MM.1S (cell line): ENCODE results near the gene CFAP90.

ENCODE experiments used
- DNase-seq: peaks from one replicate; pipeline ENCODE4 v3.0.0-alpha.2; 2015
- H2AFZ ChIP-seq: fragments of 300-600 bp; sonication (generic); 2 replicates; pipeline ENCODE4 v1.6.0; 2016; ENCODE audit warnings: antibody characterized with exemption, low read length
- H3F3A ChIP-seq: fragments of 300-600 bp; sonication (generic); 2 replicates; pipeline ENCODE4 v1.6.1; 2016; ENCODE audit warnings: mild to moderate bottlenecking, antibody characterized with exemption, low read length, moderate library complexity, mixed read lengths; ENCODE audit not compliant: insufficient read depth
- H3K27ac ChIP-seq: fragments of 300-600 bp; sonication (generic); 2 replicates; pipeline ENCODE4 v1.5.1; 2016; ENCODE audit warnings: mild to moderate bottlenecking, low read length
- H3K27me3 ChIP-seq: fragments of 300-600 bp; sonication (generic); replicated peaks from 2 replicates; pipeline ENCODE4 v1.6.0; 2016; ENCODE audit warnings: low read length; ENCODE audit not compliant: insufficient read depth
- H3K36me3 ChIP-seq: fragments of 300-600 bp; sonication (generic); replicated peaks from 2 replicates; pipeline ENCODE4 v1.6.1; 2016; ENCODE audit warnings: mild to moderate bottlenecking, low read length, mixed read lengths; ENCODE audit not compliant: insufficient read depth
- H3K4me1 ChIP-seq: fragments of 300-600 bp; sonication (generic); 2 replicates; pipeline ENCODE4 v1.6.1; 2016; ENCODE audit warnings: low read length, mixed read lengths
- H3K4me2 ChIP-seq: fragments of 300-600 bp; sonication (generic); 2 replicates; pipeline ENCODE4 v1.6.0; 2016; ENCODE audit warnings: low read depth, low read length
- H3K4me3 ChIP-seq: fragments of 300-600 bp; sonication (generic); 2 replicates; pipeline ENCODE4 v1.5.1; 2016; ENCODE audit warnings: low read length, mixed read lengths
- H3K79me2 ChIP-seq: fragments of 300-600 bp; sonication (generic); 2 replicates; pipeline ENCODE4 v1.6.1; 2016; ENCODE audit warnings: mixed run types, low read length, mixed read lengths
- H3K9ac ChIP-seq: fragments of 300-600 bp; sonication (generic); 2 replicates; pipeline ENCODE4 v1.6.1; 2016; ENCODE audit warnings: low read length, mixed read lengths
- H3K9me2 ChIP-seq: fragments of 300-600 bp; sonication (generic); replicated peaks from 2 replicates; pipeline ENCODE4 v1.6.1; 2016; ENCODE audit warnings: mild to moderate bottlenecking, low read length, mixed read lengths; ENCODE audit not compliant: insufficient read depth
- H3K9me3 ChIP-seq: fragments of 300-600 bp; sonication (generic); replicated peaks from 2 replicates; pipeline ENCODE4 v1.6.1; 2016; ENCODE audit warnings: mild to moderate bottlenecking, low read length, mixed read lengths; ENCODE audit not compliant: insufficient read depth
- H4K20me1 ChIP-seq: fragments of 300-600 bp; sonication (generic); 2 replicates; pipeline ENCODE4 v1.6.1; 2016; ENCODE audit warnings: mild to moderate bottlenecking, low read length, moderate library complexity, mixed read lengths; ENCODE audit not compliant: insufficient read depth
- CTCF ChIP-seq: fragments of 300-600 bp; sonication (generic); IDR thresholded peaks from 2 replicates; pipeline ENCODE4 v1.5.1; 2016; ENCODE audit warnings: antibody characterized with exemption, low read length, mixed read lengths
- EZH2 ChIP-seq: fragments of 300-600 bp; sonication (generic); optimal IDR thresholded peaks from 2 replicates; pipeline ENCODE3; 2017; ENCODE audit warnings: low read depth, mild to moderate bottlenecking, antibody characterized with exemption, low read length, mixed read lengths
- EZH2phosphoT487 ChIP-seq: fragments of 300-600 bp; sonication (generic); IDR thresholded peaks from 2 replicates; pipeline ENCODE4 v1.6.1; 2018; ENCODE audit warnings: antibody characterized with exemption, low read length

Gene CFAP90

GRCh38 chr5:7823594-7823993, 27.3 kb downstream of the CFAP90 start:
- Histone ChIP-seq H3K79me2 (no peaks in the 10 kb centered on the region), H4K20me1 (no peaks in the 10 kb centered on the region), H3K9me3 (no peaks in the 10 kb centered on the region), H3K36me3 (no peaks in the 10 kb centered on the region), H3F3A (no peaks in the 10 kb centered on the region), H3K27ac (no peak overlapping the region), H3K9ac (no peak overlapping the region), H3K27me3 (no peaks in the 10 kb centered on the region), H2AFZ (no peak overlapping the region), H3K4me3 (no peak overlapping the region), H3K4me2 (no peak overlapping the region), H3K4me1 (no peaks in the 10 kb centered on the region), H3K9me2 (no peaks in the 10 kb centered on the region)
- DNase-seq, result no peak
- no peak for TF ChIP-seq EZH2phosphoT487

GRCh38 chr5:7822449-7822848, 28.5 kb downstream of the CFAP90 start:
- Histone ChIP-seq H3K4me1 (no peaks in the 10 kb centered on the region), H3K27ac (no peak overlapping the region), H3K27me3 (no peaks in the 10 kb centered on the region), H3F3A (no peaks in the 10 kb centered on the region), H3K9ac (no peak overlapping the region), H3K4me3 (no peak overlapping the region), H3K9me2 (no peaks in the 10 kb centered on the region), H3K79me2 (no peaks in the 10 kb centered on the region), H3K4me2 (no peak overlapping the region), H4K20me1 (no peaks in the 10 kb centered on the region), H3K36me3 (no peaks in the 10 kb centered on the region), H3K9me3 (no peaks in the 10 kb centered on the region), H2AFZ (no peak overlapping the region)
- no peak for DNase-seq
- no peak for TF ChIP-seq CTCF
- no peak for TF ChIP-seq EZH2phosphoT487
- TF ChIP-seq EZH2, result no peak

GRCh38 chr5:7816535-7816901, 34.4 kb downstream of the CFAP90 start:
- TF ChIP-seq EZH2phosphoT487 (no peak), EZH2 (no peak), CTCF (no peak)
- no peak overlapping the region for H3K27ac ChIP-seq
- H3K4me2 ChIP-seq, result peak overlapping the region; percentile 46; the same call in 1 of the 2 replicates
- DNase-seq, result no peak
- no peaks in the 10 kb centered on the region for H3K79me2 ChIP-seq
- no peaks in the 10 kb centered on the region for H3K9me3 ChIP-seq
- peak overlapping the region; percentile 95 for H2AFZ ChIP-seq
- no peaks in the 10 kb centered on the region for H3K27me3 ChIP-seq
- no peak overlapping the region for H3K9ac ChIP-seq
- no peaks in the 10 kb centered on the region for H3F3A ChIP-seq
- H3K9me2 ChIP-seq, result no peaks in the 10 kb centered on the region
- H3K4me1 ChIP-seq, result peaks cover 4% of the 10 kb centered on the region; the same call in 1 of the 2 replicates
- no peaks in the 10 kb centered on the region for H3K36me3 ChIP-seq
- no peaks in the 10 kb centered on the region for H4K20me1 ChIP-seq
- no peak overlapping the region for H3K4me3 ChIP-seq

GRCh38 chr5:7815892-7816534, 34.9 kb downstream of the CFAP90 start:
- Histone ChIP-seq H3K9me2 (no peaks in the 10 kb centered on the region), H3K9ac (no peak overlapping the region), H2AFZ (peak overlapping the region; percentile 95), H3K79me2 (no peaks in the 10 kb centered on the region), H3F3A (no peaks in the 10 kb centered on the region), H3K27me3 (no peaks in the 10 kb centered on the region), H3K4me2 (peak overlapping the region; percentile 46; the same call in 1 of the 2 replicates), H3K9me3 (no peaks in the 10 kb centered on the region), H3K27ac (no peak overlapping the region), H3K4me1 (peaks cover 4% of the 10 kb centered on the region; the same call in 1 of the 2 replicates), H4K20me1 (no peaks in the 10 kb centered on the region), H3K36me3 (no peaks in the 10 kb centered on the region), H3K4me3 (no peak overlapping the region)
- DNase-seq, result peak; percentile 66
- no peak for TF ChIP-seq EZH2
- no peak for TF ChIP-seq EZH2phosphoT487
- TF ChIP-seq CTCF, result peak; percentile 96
